ENCODE data around the gene NUP58.
"Not testable (repeated sequence)": the region's sequence is repeated elsewhere in the genome, so short reads cannot be mapped to it uniquely, and the experiment has no call there.

NUP58 gene

GRCh38 chr13:25306671-25307464 lies 5.4 kb downstream of the NUP58 start:
- no peak for DNase-seq

- DNase-seq = no peak
These were observed 9.5 kb downstream of the NUP58 start for GRCh38 chr13:25310891-25311290.

- peak; percentile 35 for DNase-seq
These were observed 17.5 kb downstream of the NUP58 start for GRCh38 chr13:25318946-25319345.

- no peak for DNase-seq
These were observed 18.3 kb downstream of the NUP58 start for GRCh38 chr13:25319771-25320170.

GRCh38 chr13:25324100-25324499 lies 22.7 kb downstream of the NUP58 start:
- no peak for DNase-seq

- DNase-seq = peak; percentile 7
These were observed 28.3 kb downstream of the NUP58 start for GRCh38 chr13:25329706-25330105.

GRCh38 chr13:25330541-25330940 lies 29.1 kb downstream of the NUP58 start:
- DNase-seq = no peak

- no peak for DNase-seq
These were observed 34.4 kb downstream of the NUP58 start for GRCh38 chr13:25335856-25336255.

GRCh38 chr13:25345576-25345975 lies 44.2 kb downstream of the NUP58 start:
- DNase-seq = no peak

GRCh38 chr13:25347151-25347550 lies 45.7 kb downstream of the NUP58 start:
- no peak for DNase-seq

GRCh38 chr13:25351404-25351803 lies 50.0 kb downstream of the NUP58 start:
- no peak for DNase-seq

- no peak for DNase-seq
These were observed 50.8 kb downstream of the NUP58 start for GRCh38 chr13:25352230-25352629.

GRCh38 chr13:25352806-25353205 lies 51.4 kb downstream of the NUP58 start:
- no peak for DNase-seq

- no peak for DNase-seq
These were observed 51.9 kb downstream of the NUP58 start for GRCh38 chr13:25353344-25353743.

- DNase-seq = no peak
These were observed 53.0 kb downstream of the NUP58 start for GRCh38 chr13:25354377-25354776.

- not testable (repeated sequence) for DNase-seq
These were observed 59.0 kb downstream of the NUP58 start for GRCh38 chr13:25360443-25360842.

GRCh38 chr13:25365720-25366235 lies 64.4 kb downstream of the NUP58 start:
- DNase-seq = no peak

- DNase-seq = peak; percentile 45
These were observed 69.9 kb downstream of the NUP58 start for GRCh38 chr13:25371158-25371874.

- DNase-seq = peak; percentile 54
These were observed 70.5 kb downstream of the NUP58 start, which contains the start of gene ATP8A2 for GRCh38 chr13:25371875-25372283. Gene ATP8A2 (plus strand): TSS chr13:25371974. CDS start chr13:25372213, 239 bp downstream.

GRCh38 chr13:25372284-25373081 lies 71.1 kb downstream of the NUP58 start:
- peak; percentile 54 for DNase-seq

- DNase-seq = peak; percentile 72
These were observed 74.4 kb downstream of the NUP58 start for GRCh38 chr13:25375727-25376358.

- DNase-seq = no peak
These were observed 76.0 kb downstream of the NUP58 start for GRCh38 chr13:25377244-25377962.
